ENCODE results near the gene MEGF11. TPM values are rescaled to one million over a fixed set of nuclear protein-coding genes. Genes with fewer than 3 reads are reported as not detected.
A peak's percentile ranks its signal among the peaks of the same experiment; 100 is the strongest.
"Not testable (repeated sequence)": the region's sequence is repeated elsewhere in the genome, so short reads cannot be mapped to it uniquely, and the experiment has no call there.

Gene MEGF11
- total RNA-seq, 6 experiments from 2014 or later, result not detected

GRCh38 chr15:66251790-66252684 lies 1.5 kb downstream of the MEGF11 start:
- peak overlapping the region; percentile 71 for H3K4me3 Mint-ChIP-seq
- peaks cover 66% of the 10 kb centered on the region for H3K27me3 Mint-ChIP-seq (ENCODE audit: insufficient read depth)

GRCh38 chr15:66251065-66251789 lies 2.3 kb downstream of the MEGF11 start:
- Mint-ChIP-seq H3K4me3 (no peak overlapping the region), H3K36me3 (ENCODE audit: low read depth) (no peaks in the 10 kb centered on the region), H3K9me3 (no peaks in the 10 kb centered on the region), H3K27ac (no peak overlapping the region), H3K4me1 (ENCODE audit: low read depth) (peaks cover 8% of the 10 kb centered on the region), H3K27me3 (ENCODE audit: insufficient read depth) (peaks cover 60% of the 10 kb centered on the region)
- no peak for TF ChIP-seq CTCF (IDR thresholded peaks at IDR 0.05)
- DNase-seq, result no peak

More at GRCh38 chr15:66251790-66252684, 1.5 kb downstream of the MEGF11 start:
- no peaks in the 10 kb centered on the region for H3K36me3 Mint-ChIP-seq (ENCODE audit: low read depth)
- H3K9me3 Mint-ChIP-seq, result no peaks in the 10 kb centered on the region
- H3K27ac Mint-ChIP-seq, result no peak overlapping the region
- peak; percentile 9 for DNase-seq
- peaks cover 8% of the 10 kb centered on the region for H3K4me1 Mint-ChIP-seq (ENCODE audit: low read depth)
- TF ChIP-seq CTCF (IDR thresholded peaks at IDR 0.05), result peak; percentile 78

GRCh38 chr15:66249605-66250174 lies 3.9 kb downstream of the MEGF11 start:
- Mint-ChIP-seq H3K4me3 (no peak overlapping the region), H3K27ac (no peak overlapping the region), H3K36me3 (ENCODE audit: low read depth) (no peaks in the 10 kb centered on the region), H3K27me3 (ENCODE audit: insufficient read depth) (peaks cover 56% of the 10 kb centered on the region), H3K9me3 (no peaks in the 10 kb centered on the region), H3K4me1 (ENCODE audit: low read depth) (peaks cover 8% of the 10 kb centered on the region)
- no peak for TF ChIP-seq CTCF (IDR thresholded peaks at IDR 0.05)
- no peak for DNase-seq

- Mint-ChIP-seq H3K27ac (no peak overlapping the region), H3K9me3 (no peaks in the 10 kb centered on the region), H3K36me3 (ENCODE audit: low read depth) (no peaks in the 10 kb centered on the region), H3K4me3 (no peak overlapping the region), H3K4me1 (ENCODE audit: low read depth) (no peaks in the 10 kb centered on the region), H3K27me3 (ENCODE audit: insufficient read depth) (peaks cover 61% of the 10 kb centered on the region)
- TF ChIP-seq CTCF (IDR thresholded peaks at IDR 0.05), result no peak
- no peak for DNase-seq
Measured at GRCh38 chr15:66246937-66247336, 6.6 kb downstream of the MEGF11 start.

- not testable (repeated sequence) for H3K36me3 Mint-ChIP-seq (ENCODE audit: low read depth); DNase-seq; H3K27ac Mint-ChIP-seq; H3K9me3 Mint-ChIP-seq; H3K4me3 Mint-ChIP-seq; H3K4me1 Mint-ChIP-seq (ENCODE audit: low read depth)
- peaks cover 53% of the 10 kb centered on the region for H3K27me3 Mint-ChIP-seq (ENCODE audit: insufficient read depth)
Measured at GRCh38 chr15:66245832-66246231, 7.7 kb downstream of the MEGF11 start.

All from HFFc6 (cell line).